H9 (cell line): ENCODE data around the gene CCDC33. TPM values are rescaled to one million over a fixed set of nuclear protein-coding genes. Genes with fewer than 3 reads are reported as not detected.

Source experiments
- DNase-seq: peaks from one replicate; pipeline ENCODE4 v3.0.0-alpha.2; 2017
- H2AFZ ChIP-seq: one replicate; pipeline ENCODE4 v1.6.1; 2013; ENCODE audit warnings: mild to moderate bottlenecking, low read length, control low read depth, moderate library complexity
- H2AK5ac ChIP-seq: 2 replicates; pipeline ENCODE4 v1.6.1; 2013; ENCODE audit warnings: low read length, control low read depth, mixed read lengths; ENCODE audit not compliant: insufficient read length
- H2BK120ac ChIP-seq: one replicate; pipeline ENCODE4 v1.6.1; 2013; ENCODE audit warnings: low read depth, mild to moderate bottlenecking, low read length, control low read depth, inconsistent platforms; ENCODE audit not compliant: poor library complexity, severe bottlenecking
- H2BK12ac ChIP-seq: 2 replicates; pipeline ENCODE4 v1.6.1; 2013; ENCODE audit warnings: low read length, control low read depth, mixed read lengths, low read depth; ENCODE audit not compliant: insufficient read length
- H2BK15ac ChIP-seq: 2 replicates; pipeline ENCODE4 v1.6.1; 2013; ENCODE audit warnings: low read depth, low read length, control low read depth
- H2BK20ac ChIP-seq: one replicate; pipeline ENCODE4 v1.6.1; 2013; ENCODE audit warnings: low read depth, mild to moderate bottlenecking, low read length, control low read depth, inconsistent platforms; ENCODE audit not compliant: poor library complexity, severe bottlenecking
- H2BK5ac ChIP-seq: 2 replicates; pipeline ENCODE4 v1.6.1; 2013; ENCODE audit warnings: low read length, control low read depth, mixed read lengths; ENCODE audit not compliant: insufficient read length
- H3K14ac ChIP-seq: 2 replicates; pipeline ENCODE4 v1.6.1; 2013; ENCODE audit warnings: low read length, control low read depth; ENCODE audit not compliant: insufficient read depth
- H3K18ac ChIP-seq: 2 replicates; pipeline ENCODE4 v1.6.1; 2013; ENCODE audit warnings: low read depth, mild to moderate bottlenecking, mixed read lengths, low read length, control low read depth; ENCODE audit not compliant: insufficient read length
- H3K23ac ChIP-seq: 2 replicates; pipeline ENCODE4 v1.6.1; 2013; ENCODE audit warnings: low read length, control low read depth, mixed read lengths, low read depth; ENCODE audit not compliant: insufficient read length
- H3K23me2 ChIP-seq: 2 replicates; pipeline ENCODE4 v1.6.1; 2013; ENCODE audit warnings: low read depth, mild to moderate bottlenecking, mixed read lengths, low read length, control low read depth; ENCODE audit not compliant: insufficient read length, poor library complexity, severe bottlenecking
- H3K27ac ChIP-seq: 2 replicates; pipeline ENCODE4 v1.5.1; 2013; ENCODE audit warnings: low read length, control low read depth, mixed read lengths, low read depth; ENCODE audit not compliant: insufficient read length
- H3K27me3 ChIP-seq: 2 replicates; pipeline ENCODE4 v1.6.1; 2013; ENCODE audit warnings: low read length, control low read depth, inconsistent platforms; ENCODE audit not compliant: insufficient read depth
- H3K4ac ChIP-seq: 2 replicates; pipeline ENCODE4 v1.6.1; 2013; ENCODE audit warnings: low read depth, mild to moderate bottlenecking, control low read depth, inconsistent platforms, low read length, moderate library complexity
- H3K4me1 ChIP-seq: 2 replicates; pipeline ENCODE4 v1.6.1; 2013; ENCODE audit warnings: low read length, control low read depth, inconsistent platforms; ENCODE audit not compliant: insufficient read depth
- H3K4me2 ChIP-seq: 2 replicates; pipeline ENCODE4 v1.6.1; 2013; ENCODE audit warnings: low read length, control low read depth, mixed read lengths; ENCODE audit not compliant: insufficient read length, insufficient read depth
- H3K56ac ChIP-seq: 2 replicates; pipeline ENCODE4 v1.6.1; 2013; ENCODE audit warnings: low read depth, mild to moderate bottlenecking, mixed read lengths, low read length, control low read depth; ENCODE audit not compliant: insufficient read length
- H3K79me1 ChIP-seq: 2 replicates; pipeline ENCODE4 v1.6.1; 2013; ENCODE audit warnings: low read depth, mild to moderate bottlenecking, moderate library complexity, low read length, control low read depth, inconsistent platforms; ENCODE audit not compliant: insufficient read depth, poor library complexity, severe bottlenecking
- H3K79me2 ChIP-seq: 2 replicates; pipeline ENCODE4 v1.6.1; 2013; ENCODE audit warnings: low read length, control low read depth, inconsistent platforms; ENCODE audit not compliant: insufficient read depth
- H3K9ac ChIP-seq: 2 replicates; pipeline ENCODE4 v1.6.1; 2013; ENCODE audit warnings: low read length, control low read depth, mixed read lengths; ENCODE audit not compliant: insufficient read length; ENCODE audit errors: extremely low read depth
- H3K9me3 ChIP-seq: one replicate; pipeline ENCODE4 v1.6.1; 2013; ENCODE audit warnings: low read depth, low read length, inconsistent platforms; ENCODE audit not compliant: control insufficient read depth
- H3T11ph ChIP-seq: one replicate; pipeline ENCODE4 v1.6.1; 2013; ENCODE audit warnings: mild to moderate bottlenecking, low read length, control low read depth, inconsistent platforms
- H4K20me1 ChIP-seq: one replicate; pipeline ENCODE4 v1.6.1; 2013; ENCODE audit not compliant: control insufficient read depth, insufficient read length, insufficient read depth
- H4K5ac ChIP-seq: 2 replicates; pipeline ENCODE4 v1.6.1; 2013; ENCODE audit warnings: low read depth, mild to moderate bottlenecking, mixed read lengths, low read length, control low read depth; ENCODE audit not compliant: insufficient read length
- H4K8ac ChIP-seq: replicated peaks from 2 replicates; pipeline ENCODE4 v1.6.1; 2013; ENCODE audit warnings: low read length, control low read depth, mixed read lengths, low read depth; ENCODE audit not compliant: insufficient read length
- H4K91ac ChIP-seq: 2 replicates; pipeline ENCODE4 v1.6.1; 2013; ENCODE audit warnings: low read depth, mild to moderate bottlenecking, moderate library complexity, mixed read lengths, low read length, control low read depth; ENCODE audit not compliant: insufficient read length
- H3K27ac Mint-ChIP-seq, 3 experiments: 2 replicates in 2 of 3; 3 replicates in 1 of 3; pipeline ENCODE4 v1.8.0; 2020 to 2021; ENCODE audit warnings: mixed read lengths in 3 of 3, mild to moderate bottlenecking in 1 of 3, moderate library complexity in 1 of 3
- H3K27me3 Mint-ChIP-seq: 2 replicates; pipeline ENCODE4 v1.8.0; 2021; ENCODE audit warnings: low read depth, mild to moderate bottlenecking, moderate library complexity, mixed read lengths
- H3K36me3 Mint-ChIP-seq, 3 experiments: 2 replicates in 2 of 3; 3 replicates in 1 of 3; pipeline ENCODE4 v1.8.0; 2020 to 2021; ENCODE audit warnings: low read depth in 3 of 3, mixed read lengths in 3 of 3; ENCODE audit not compliant: insufficient read depth in 1 of 3
- H3K4me1 Mint-ChIP-seq, 2 experiments: 2 replicates each; pipeline ENCODE4 v1.8.0; 2020; ENCODE audit warnings: mixed read lengths in 2 of 2
- H3K4me3 Mint-ChIP-seq, 2 experiments: 2 replicates in 1 of 2; 3 replicates in 1 of 2; pipeline ENCODE4 v1.8.0; 2020 to 2021; ENCODE audit warnings: mild to moderate bottlenecking in 2 of 2, mixed read lengths in 2 of 2, moderate library complexity in 1 of 2
- H3K9me3 Mint-ChIP-seq, 2 experiments: 2 replicates in 1 of 2; 3 replicates in 1 of 2; pipeline ENCODE4 v1.8.0; 2020; ENCODE audit warnings: mild to moderate bottlenecking in 2 of 2, mixed read lengths in 2 of 2, moderate library complexity in 1 of 2
- CTCF ChIP-seq: fragments of 200-600 bp; sonication (generic); conservative IDR thresholded peaks from 3 replicates; pipeline ENCODE4 v1.8.0; 2021; ENCODE audit warnings: antibody characterized with exemption, mild to moderate bottlenecking
- WGBS: extraction: QIAGEN DNeasy Blood & Tissue Kit; methylation state at CpG from one replicate; pipeline ENCODE4 v1.1.7; 2013; ENCODE audit warnings: missing lambda C conversion rate, low lambda C conversion rate, mixed read lengths; ENCODE audit not compliant: insufficient read length; ENCODE audit errors: extremely low coverage; 5-methylcytosine and 5-hydroxymethylcytosine counted together
- total RNA-seq: library from RNA; stranded (reverse); gene quantifications from 2 replicates; pipeline ENCODE4 v1.2.1, GENCODE V29; 2021

Gene CCDC33
- total RNA-seq, 1 experiment from 2014 or later: 4.6 TPM

- Histone ChIP-seq H4K5ac (no peak overlapping the region), H3T11ph (no peak overlapping the region), H3K4ac (no peak overlapping the region), H4K8ac (no peak overlapping the region), H2AK5ac (no peak overlapping the region), H2BK20ac (no peak overlapping the region), H3K14ac (no peak overlapping the region), H3K79me1 (no peaks in the 10 kb centered on the region), H3K18ac (no peak overlapping the region), H3K79me2 (no peaks in the 10 kb centered on the region), H3K27ac (no peak overlapping the region), H4K20me1 (no peaks in the 10 kb centered on the region), H2BK5ac (no peak overlapping the region), H2AFZ (no peak overlapping the region), H2BK12ac (no peak overlapping the region), H3K4me1 (peaks cover 12% of the 10 kb centered on the region; the same call in 1 of the 2 replicates), H3K4me2 (no peak overlapping the region), H3K9me3 (no peaks in the 10 kb centered on the region), H3K23me2 (no peaks in the 10 kb centered on the region), H2BK15ac (no peak overlapping the region), H2BK120ac (no peak overlapping the region), H3K23ac (no peak overlapping the region), H3K56ac (no peak overlapping the region), H4K91ac (no peak overlapping the region), H3K9ac (no peak overlapping the region), H3K27me3 (no peaks in the 10 kb centered on the region)
- WGBS: no CpG with 5 or more reads among the region's 6 CpGs
- 0 out of 5 replicates have a peak overlapping the region, but pooled peaks of 1 of the 2 experiments have one; percentile 26 for H3K4me3 Mint-ChIP-seq
- no peak for DNase-seq
- peaks cover 23 to 32% of the 10 kb centered on the region in 2 experiments for H3K4me1 Mint-ChIP-seq
- H3K27me3 Mint-ChIP-seq: peaks cover 33% of the 10 kb centered on the region
- H3K27ac Mint-ChIP-seq: no peak overlapping the region; a peak in 1 of 7 replicates
- H3K36me3 Mint-ChIP-seq: no peaks in the 10 kb centered on the region
- TF ChIP-seq CTCF: no peak
- no peaks in the 10 kb centered on the region; a peak in 1 of 5 replicates for H3K9me3 Mint-ChIP-seq
Observed at GRCh38 chr15:74264081-74264501, 28.0 kb downstream of the CCDC33 start.
